Stromal cell of bone marrow (primary cell): ENCODE data around the gene TMEM86A.

ENCODE experiments used
- DNase-seq: peaks from one replicate; pipeline ENCODE4 v3.0.0-alpha.2; 2012; ENCODE audit warnings: low read depth

Gene TMEM86A

DNA sequence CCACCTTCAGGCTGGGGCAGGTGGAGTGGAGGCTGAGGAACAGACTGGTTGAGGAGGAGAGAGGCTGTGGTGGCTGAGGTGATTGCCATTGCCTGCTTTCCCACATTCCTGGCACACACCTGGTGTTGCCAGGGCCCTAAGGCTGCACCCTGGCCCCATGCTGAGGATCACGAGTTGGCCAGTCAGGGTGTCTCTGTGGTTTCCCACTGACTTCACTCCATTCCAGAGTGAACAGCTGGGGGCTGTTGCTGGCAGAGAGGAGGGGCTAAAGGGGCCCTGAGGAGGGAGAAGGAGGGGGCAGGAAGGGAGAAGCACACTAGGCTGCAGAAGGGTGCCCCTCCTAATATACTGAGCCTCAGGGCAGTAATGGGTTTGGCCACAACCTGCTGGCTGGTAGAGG lies 1.8 kb downstream of the TMEM86A start:
- no peak for DNase-seq

DNA sequence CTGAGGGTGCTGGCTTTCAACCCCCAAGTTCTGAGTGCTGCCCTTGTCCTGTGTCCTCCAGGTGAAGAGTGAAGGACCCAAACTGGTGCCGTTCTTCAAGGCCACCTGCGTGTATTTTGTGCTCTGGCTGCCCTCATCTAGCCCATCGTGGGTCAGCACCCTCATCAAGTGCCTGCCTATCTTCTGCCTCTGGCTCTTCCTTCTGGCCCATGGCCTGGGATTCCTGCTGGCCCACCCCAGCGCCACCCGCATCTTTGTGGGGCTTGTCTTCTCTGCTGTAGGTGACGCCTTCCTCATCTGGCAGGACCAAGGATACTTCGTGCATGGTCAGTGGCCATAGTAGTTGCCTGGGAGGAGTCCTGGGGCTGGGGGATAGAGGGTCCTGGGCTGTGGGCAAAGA lies 2.3 kb downstream of the TMEM86A start:
- DNase-seq = no peak

DNA sequence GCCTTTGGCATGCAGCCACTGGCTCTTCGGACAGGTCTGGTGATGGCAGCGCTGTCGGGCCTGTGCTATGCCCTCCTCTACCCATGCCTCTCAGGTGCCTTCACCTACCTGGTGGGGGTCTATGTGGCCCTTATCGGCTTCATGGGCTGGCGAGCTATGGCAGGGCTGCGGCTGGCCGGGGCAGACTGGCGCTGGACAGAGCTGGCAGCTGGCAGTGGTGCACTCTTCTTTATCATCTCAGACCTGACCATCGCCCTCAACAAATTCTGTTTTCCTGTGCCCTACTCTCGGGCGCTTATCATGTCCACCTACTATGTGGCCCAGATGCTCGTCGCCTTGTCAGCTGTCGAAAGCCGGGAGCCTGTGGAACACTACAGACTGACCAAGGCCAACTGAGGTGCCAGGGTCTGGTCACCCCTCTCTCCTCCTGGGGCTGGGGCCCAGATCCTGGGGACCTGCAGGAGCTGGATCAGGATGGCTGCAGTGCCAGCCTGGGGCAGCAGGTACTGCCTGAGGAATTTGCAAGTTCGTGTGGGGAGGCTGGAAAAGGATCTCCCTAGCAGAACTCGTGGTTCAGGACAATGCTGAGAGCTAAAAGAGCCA lies 3.1 kb downstream of the TMEM86A start:
- DNase-seq = no peak

DNA sequence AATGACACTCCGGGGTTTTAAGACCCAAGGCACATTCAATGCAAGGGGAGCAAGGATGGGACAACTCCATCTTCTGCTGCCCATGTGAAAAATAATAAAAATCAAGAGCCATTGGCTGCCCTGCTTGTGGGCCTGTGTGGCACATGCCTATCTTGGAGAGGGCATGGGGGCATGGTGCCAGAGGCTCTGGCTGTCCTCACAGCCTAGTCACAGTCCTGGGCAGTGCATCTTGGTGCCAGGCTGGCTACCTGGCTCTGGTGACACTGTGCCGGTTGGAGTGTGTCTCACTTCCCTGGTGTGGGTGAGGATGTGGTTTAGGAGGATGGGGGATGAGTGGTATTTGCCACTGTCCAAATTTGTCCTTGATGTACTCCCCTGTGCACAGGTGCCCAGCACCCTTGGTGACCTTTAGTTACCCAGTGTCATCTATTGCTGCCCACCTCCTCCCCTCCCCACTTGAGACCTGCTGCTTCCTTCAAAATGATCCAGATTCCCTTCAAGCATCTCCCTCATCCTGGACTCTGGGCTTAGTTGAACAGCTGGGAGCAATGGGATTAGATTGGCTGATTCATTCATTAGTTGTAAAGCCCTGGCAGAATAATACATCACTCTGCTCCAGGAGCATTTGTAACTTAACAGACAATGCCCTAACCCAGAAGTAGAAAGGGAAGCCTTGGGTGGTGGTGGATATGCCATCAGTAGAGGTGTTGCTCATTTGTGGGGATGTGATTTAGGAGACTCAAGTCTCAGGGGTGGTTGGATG lies 4.6 kb downstream of the TMEM86A start:
- DNase-seq = no peak

DNA sequence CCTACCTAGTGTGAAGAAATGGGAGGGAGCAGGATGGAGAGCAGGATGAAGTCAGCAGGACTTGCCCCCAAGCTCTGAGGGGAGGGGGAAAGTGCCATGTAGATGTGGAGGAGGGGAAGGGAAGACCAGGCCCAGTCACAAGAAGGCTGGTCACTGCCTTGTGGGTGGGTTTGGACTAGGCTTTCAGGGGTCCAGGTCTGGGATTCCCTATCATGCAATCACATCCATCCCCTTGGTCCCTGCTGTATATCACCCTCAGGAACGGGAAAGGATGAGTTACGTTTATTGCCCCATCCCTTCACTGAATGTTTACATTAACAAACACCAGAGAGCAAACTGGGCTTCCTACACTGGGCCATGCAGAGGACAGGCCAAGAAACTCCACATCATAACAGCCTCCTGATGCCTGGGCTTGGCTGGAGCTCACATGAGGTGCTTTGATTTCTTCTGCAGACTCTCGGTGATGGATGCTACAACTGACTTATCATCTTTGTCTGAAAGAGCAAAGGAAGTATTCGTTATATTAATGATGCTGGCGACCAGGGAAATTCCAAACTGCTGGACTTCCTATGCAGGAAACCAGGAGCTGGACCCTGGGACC lies 5.6 kb downstream of the TMEM86A start:
- DNase-seq = no peak

DNA sequence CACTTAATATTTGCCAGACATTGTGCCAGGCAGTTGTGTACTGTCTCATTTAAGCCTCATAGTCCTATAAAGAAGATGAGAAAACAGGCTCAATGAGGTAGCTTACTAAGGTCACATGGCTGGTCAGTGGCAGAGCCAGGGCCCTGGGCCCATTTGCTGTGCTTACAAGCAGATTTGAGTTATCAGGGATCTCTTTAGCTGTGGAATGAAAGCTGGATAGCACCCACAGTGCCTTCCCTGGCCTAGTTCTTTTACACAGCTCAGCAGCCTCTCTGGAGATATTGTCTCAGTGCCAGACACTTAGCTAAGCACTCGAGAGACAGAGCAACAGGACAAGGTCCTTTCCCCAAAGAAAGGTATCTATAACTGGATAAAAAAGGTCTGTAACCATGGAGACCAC lies 6.1 kb downstream of the TMEM86A start:
- DNase-seq = no peak

DNA sequence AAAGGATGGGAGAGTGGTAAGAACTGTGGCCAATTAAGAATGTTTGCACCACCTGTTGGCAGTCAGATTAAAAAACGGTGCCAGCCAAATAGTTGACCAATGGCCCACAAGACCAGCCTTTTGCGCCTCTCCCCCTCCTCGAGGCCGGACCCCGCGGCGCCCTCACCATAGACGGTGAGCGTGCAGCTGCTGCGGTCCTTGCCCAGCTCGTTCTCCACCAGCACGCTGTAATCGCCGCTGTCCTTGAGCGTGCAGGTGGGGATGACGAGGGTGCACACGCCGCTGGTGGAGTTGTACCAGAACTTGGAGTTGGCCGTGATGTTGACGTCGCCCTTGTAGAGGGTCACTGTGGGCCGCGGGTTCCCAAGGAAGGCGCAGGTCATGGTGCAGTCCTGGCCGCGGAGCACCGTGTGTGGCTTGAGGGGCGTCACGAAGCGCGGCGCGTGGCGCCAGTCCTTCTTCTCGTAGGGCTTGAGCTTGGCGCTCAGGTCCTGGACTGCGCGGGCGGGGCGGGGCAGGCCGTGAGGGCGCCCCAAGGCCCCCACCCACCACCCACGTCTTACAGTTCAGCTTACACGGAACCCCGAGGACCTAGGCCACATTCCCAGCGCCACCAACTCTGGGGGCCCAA lies 7.2 kb downstream of the TMEM86A start:
- DNase-seq = no peak

DNA sequence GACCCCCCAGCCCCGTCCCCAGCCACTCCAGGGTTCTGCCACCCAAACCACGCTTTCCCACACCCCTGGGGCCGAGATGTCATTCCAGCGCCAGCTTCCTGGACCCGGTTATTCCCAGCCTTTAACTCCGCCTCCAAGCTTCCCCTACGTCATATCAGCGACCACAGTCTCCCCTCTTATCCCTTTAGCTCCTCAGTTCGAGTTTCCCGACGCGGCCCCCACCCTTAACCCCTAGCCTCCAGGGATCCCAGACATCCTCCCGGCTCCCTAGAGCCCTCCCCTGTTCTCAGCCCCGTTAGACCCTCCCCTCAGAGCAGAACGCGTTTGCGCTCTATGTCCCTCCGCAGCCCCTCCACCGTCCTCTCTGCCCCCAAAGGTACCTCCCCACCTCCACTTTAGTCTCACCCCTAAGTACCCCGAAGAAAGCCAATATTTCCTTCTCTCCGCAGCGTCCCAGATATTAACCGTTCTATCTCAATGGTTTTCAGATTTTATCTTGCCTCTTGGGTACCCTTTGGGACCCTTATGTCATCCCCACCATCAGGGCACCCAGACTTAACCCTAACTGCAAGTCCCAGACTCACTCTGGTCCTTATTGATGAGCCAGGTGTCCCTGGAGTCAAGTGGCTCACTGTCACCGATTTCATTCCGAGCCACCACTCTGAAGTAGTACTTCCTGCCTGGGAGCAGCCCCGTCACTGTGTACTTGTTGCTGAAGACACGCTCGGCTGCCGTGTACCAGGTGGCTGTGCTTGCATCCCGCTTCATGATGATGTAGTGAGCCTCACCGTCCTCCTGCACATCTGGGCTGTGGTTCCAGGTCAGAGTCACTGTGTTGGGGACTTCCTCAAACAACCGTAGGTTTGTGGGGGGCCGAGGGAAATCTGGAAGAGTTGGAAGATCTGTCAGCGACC lies 8.0 kb downstream of the TMEM86A start:
- DNase-seq = no peak

DNA sequence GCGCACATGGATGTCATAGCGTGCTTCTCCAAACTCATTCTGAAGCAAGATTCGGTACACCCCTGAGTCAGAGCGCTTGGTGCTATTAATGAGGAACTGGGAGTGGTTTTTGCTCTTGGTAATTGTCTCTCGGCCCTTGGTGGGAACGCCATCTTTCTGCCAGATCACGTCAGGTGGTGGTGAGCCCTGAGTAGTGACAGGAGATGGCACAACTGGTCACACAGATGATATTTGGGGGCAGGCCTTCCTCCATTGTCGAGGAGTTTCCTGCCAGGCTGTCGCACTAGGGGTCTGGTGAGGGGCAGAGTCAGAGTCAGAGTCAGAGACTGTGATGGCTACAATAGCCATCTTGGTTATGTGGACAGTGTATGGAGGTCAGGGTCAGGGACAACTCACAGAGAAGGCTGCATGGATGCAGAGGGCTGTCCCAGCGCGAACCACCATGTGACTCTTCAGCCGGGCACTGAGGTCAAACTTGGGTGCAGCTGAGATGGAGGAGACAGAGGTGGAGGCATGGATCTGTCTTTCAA lies 9.3 kb downstream of the TMEM86A start:
- no peak for DNase-seq

DNA sequence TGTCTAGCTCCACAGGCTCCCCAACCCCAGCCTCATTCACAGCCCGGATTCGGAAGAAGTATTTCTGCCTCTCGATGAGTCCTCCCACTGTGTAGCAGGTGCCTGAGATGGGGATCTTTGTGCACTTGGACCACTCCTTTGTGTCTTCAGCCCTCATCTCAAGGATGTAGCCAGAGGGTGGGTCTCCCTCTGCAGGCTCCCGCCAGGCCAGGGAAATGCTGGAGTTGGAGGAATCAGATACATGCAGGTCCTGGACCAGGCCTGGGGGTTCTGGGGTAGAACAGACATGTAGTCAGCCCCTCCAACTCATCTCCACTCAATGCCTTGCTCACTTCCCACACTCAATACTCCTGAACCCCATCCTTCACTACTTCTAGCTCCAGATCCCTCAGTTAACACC lies 10.8 kb downstream of the TMEM86A start:
- DNase-seq = no peak

DNA sequence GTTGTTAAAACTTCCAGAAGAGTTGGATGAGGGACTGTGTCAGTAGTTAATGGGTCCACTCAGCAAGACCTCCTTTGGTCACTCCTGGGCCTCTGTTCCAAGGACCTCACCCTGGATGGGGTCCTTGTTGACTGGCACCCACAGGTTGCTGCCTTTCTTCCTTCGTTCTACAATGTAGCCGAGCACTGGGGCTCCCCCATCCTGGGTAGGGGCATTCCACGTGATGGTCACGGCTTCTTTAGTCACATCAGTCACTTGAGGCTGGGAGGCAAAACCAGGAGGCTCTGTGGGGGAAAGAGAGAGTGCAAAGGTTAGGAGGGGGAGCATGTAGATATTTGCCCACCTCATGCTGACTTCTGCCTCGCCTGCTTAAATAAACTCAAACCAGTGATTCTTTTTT lies 12.0 kb downstream of the TMEM86A start:
- no peak for DNase-seq

DNA sequence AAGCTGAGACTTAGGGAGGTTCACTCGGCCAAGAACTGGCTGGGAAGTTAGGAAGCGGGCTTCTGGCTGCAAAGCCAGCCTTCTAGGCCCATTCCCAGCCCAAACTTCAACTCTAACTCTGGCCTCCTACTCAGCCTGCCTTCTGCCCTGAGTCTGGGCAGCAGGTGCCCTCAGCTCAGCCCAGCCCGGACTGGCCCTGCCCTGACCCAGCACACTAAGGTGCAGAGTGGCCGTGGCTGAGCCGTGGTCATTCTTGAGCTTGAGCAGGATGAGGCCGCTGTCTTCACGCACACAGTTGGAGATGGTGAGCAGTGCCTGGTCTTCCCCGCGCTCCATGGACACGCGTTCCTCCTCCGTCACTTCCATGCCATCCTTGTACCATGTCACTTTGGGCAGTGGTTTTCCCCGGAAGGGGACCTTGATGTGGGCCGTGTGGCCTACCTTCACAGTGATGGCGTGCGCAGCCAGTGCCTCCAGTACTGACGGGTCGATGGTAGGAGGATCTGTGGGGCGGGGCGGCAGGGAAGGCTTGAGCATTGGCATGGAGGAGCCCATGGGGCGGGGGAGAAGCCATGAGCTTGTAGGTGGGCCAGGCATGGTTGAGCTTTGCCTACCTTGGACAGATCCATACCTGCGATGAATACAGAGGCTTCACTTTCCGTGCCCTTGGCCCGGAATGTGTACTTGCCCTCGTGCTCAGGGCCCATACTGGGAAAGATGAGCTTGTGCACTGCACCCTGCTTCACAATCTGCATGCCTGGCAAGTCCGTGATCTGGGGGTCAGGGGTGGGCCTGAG lies 15.3 kb downstream of the TMEM86A start:
- no peak for DNase-seq

DNA sequence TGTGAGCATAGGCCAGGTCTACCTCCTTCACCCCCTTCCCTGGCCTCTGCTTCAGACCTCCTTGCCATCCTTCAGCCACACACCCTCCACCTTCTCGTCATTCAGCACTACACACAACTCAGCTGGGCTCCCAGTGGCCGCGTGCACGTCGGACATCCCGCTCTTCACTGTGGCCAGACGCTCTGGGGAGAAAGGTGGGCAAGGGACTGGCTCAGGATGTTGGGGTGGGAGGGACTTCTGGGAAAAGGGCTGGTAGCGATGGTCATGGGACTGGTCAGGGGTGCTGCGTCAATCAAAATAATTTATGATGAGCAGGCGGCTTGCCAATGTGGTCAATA lies 15.8 kb downstream of the TMEM86A start:
- no peak for DNase-seq

DNA sequence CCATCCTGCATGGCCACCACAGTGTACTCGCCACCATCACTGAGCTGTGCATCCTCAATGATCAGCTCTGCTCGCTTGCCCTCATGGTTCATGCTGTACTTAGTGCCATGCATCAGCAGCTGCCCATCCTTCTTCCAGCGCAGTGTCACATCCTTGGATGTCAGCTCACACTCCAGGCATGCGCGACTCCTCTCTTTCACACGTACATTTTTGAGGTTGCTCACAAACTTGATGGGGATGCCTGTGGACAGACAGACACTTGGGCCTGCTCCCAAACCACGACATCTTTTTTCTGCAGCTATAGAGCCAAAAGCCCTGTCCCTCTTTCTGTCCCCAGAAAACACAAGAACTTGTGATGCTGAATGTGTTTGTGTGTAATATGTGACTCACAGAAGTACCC lies 16.9 kb downstream of the TMEM86A start:
- no peak for DNase-seq

DNA sequence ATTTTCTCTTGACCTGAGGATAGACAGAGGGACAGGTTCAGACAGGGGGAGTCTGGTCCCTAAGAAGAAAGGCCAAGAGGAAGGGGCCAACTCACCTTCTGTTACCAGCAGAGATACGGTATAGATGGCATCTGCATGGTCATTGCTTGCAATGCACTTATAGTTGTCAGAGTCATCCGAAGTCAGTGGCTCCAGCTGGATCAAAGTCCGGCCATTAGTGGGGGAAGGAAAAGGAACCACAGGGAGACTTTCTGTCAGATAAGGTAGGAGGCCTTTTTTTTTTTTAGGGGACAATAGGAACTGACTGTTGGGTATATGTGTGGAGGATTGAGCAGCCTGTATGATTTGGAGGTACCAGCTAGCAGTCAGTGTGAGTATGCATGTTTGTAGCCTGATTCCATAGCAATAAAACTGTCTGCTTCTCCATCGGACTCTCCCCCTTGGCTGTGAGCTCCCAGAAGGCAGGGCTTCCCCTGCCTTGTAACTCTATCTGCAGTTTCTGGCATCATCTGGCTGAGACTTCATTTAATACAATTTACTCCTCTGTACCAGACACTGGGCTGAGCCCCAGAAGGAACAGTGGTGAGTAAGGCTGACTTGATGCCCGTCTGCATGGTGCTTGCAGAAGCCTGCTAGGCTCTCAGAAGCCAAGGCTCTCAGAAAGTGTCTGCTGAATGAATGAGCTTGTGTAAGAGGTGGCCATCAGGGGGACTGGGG lies 21.7 kb downstream of the TMEM86A start:
- peak; percentile 69 for DNase-seq

DNA sequence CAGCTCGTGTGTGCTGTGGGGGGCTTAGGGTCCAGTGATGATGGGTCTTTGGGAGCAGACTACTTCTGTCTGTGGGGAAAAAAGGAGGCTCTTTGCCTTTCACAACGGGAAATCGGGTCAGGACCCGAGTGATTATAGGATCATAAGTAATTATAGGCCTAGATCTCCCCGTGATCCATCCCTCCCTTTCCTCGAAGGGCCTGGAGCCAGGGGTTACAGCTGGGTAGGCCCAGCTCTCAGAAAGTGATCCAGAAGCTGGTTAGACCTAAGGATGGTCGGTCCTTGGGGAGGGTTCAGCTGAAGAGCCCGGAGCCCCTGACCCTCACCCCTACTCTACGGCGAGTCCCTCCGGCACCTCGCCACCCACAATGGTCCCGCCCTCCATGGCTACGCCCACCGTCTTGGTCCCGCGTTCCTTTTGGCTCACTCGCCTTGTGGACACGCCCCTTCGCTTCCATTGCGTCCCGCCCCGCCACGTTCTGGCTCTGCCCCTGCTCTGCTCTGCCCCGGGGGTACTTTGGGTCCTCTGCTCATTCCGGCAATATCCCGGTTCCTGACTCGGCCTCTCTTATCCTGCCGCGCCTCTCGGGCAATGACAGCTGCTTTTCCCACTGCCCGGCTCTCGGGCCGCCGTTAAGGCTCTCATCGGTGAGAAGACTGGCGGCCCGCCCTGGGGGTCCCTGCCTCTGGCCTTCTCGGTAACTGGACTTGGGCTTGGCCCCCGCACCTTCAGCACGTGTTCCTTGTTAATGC lies 22.4 kb downstream of the TMEM86A start:
- DNase-seq = no peak

DNA sequence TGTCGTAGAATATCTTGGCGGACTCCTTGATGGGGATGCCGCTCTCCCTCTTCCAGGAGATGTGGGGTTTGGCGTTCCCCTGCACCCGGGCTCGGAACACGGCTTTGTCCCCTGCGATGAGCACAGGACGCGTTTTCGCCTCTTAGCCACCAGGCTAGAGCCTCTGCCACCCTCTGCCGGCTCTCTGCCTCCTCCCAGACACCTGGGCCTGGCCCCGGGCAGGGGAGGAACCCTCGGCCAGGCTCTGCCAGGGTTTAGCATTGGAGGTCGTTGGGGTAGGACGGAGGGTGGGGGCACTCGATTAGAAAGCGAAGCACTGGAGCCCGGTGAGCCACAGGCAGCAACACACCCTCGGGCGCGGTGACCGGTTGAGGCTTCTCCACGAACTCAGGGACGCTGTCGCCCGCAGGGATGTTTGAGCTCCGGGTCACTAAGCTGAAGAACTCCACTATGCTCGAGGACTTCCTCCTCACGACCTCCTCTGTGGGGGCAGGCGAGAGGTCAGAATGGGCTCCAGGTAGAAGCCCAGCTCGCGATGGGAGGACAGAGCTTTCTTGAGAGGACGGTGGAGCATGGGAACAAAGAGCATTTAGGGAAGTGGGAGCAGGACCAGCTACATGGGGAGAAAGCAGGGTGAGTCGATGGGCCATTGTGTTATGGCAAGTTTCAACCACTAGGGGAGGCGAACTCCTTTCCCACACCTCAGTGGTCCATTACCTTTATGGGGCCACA lies 23.1 kb downstream of the TMEM86A start:
- no peak for DNase-seq

DNA sequence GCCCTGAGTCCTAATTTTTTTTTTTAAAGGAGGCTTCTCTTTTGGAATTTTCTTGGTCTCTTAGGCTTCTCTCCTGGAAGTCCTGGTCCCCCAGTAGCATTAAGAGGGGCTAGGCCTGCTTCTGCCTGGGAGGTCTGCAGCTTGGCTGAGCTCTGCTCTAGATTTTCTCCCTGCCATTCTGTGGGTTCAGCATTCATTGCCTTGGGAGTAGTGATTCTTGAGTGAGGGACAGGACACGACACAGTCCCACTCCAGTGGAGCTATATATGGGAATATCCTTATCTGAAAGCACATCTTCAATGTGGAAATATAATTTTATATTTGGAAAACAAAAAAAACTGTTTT lies 23.7 kb downstream of the TMEM86A start:
- DNase-seq = no peak

DNA sequence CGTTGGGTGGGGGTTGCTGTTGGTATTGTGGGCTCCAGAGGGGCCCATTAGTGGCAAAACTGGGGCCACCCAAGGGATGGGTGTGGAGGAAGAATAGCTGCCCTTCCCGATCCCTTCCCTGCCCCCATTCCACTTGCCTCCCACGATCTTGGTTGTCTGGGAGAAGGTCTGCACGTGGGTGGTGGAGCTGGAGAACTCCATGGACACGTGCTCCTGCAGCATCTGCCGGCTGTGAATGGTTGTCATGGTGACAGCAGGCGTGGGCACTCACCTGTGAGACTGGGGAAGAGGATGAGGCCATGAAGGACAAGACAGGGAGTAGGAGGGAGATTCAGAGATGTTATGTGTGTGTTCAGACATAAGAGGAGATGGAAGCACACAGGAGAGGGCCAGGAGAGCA lies 25.4 kb downstream of the TMEM86A start:
- no peak for DNase-seq
